HG02571 (cell line): ENCODE results near the gene CES3.
"Not testable (repeated sequence)": the region's sequence is repeated elsewhere in the genome, so short reads cannot be mapped to it uniquely, and the experiment has no call there.

Source experiments
- ATAC-seq: cut with Tn5 transposase; IDR thresholded peaks from one replicate; pipeline ENCODE4 v1.9.1; 2021; ENCODE audit warnings: mild to moderate bottlenecking, moderate library complexity; ENCODE audit not compliant: unreplicated experiment

Gene CES3

GRCh38 chr16:66944971-66945370 lies 16.1 kb upstream of the CES3 start:
- not testable (repeated sequence) for ATAC-seq

DNA sequence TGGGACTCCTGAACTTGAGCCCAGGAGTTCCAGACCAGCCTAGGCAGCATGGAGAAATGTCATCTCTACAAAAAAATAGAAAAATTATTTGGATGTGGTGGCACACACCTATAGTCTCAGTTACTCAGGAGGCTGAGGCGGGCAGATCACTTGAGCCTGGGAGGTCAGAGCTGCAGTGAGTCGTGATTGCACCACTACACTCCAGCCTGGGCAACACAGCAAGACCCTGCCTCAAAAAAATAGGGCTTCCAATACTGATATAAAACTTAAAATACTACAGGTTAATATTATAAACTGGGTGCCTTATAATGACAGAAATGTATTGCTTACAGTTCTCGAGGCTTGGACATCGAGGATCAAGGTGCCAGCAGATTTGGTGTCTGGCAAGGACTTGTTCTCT lies 15.1 kb upstream of the CES3 start:
- ATAC-seq: no peak

- ATAC-seq: no peak
Measured at GRCh38 chr16:66946541-66946940, 14.5 kb upstream of the CES3 start.

GRCh38 chr16:66946974-66947301 lies 14.1 kb upstream of the CES3 start:
- no peak for ATAC-seq

DNA sequence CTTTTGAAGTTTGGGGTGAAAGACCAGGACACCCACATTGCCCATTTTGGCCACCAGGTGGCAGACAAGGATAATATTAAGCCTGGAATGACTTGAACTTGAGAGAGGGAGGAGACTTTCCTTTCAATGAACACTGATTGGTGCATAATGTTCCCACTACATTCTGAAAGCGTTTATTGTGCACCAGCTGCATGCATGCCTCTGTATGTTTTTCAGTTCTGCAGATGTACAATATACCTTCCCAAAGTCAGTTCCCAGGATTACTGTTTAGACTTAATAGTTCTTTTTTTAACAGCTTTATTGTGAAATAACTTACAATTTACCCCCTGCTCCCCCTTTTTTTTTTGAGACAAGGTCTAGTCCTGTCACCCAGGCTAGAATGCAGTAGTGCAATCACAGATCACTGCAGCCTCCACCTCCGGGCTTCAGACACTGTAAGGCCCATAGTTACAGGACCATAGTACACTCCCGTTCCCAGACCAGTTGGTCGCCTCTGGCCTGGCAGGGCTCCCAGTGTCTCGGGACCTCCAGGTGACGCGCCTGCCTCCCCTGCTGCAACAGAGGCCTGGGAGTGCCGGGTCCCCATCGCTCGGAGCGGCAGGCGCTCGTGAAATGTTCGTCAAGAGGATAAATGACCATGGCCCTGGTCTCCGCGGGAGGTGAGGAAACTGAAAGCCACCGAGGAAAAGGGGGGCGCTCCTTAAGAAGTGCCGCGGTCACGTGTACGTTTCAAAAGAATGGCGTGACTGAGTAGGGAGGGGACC lies 13.6 kb upstream of the CES3 start:
- ATAC-seq: no peak

DNA sequence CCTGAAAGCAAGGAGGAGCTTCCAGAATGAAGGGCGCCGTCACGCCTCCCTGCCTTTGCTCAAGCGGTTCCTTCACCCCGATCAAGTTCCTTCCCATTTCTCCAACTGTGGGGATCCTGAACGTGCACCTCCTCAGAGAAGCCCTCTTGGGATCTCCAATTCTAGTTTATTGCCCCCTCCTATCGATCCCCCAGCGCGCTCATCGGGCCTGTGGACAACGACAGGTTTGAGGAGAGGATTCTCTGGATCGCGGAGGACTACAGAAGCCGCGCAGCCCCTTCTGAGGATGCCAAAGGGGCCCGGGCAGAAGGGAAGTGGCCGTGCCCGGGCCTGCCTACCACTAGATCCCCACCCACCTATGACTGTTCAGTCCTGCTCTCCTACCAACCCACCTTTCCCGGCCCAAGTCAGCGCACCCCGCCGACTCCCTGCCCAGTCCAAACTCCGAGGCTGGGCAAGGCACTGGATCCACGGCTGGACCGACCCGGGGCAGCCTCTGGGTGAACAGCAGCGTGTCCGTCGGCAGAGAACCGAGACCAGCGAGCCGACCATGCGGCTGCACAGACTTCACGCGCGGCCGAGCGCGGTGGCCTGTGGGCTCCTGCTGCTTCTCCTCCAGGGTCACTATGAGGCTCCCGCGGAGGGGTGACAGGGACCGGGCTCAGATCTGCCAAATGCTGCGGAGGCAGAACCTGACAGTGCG lies 12.8 kb upstream of the CES3 start:
- ATAC-seq: no peak

DNA sequence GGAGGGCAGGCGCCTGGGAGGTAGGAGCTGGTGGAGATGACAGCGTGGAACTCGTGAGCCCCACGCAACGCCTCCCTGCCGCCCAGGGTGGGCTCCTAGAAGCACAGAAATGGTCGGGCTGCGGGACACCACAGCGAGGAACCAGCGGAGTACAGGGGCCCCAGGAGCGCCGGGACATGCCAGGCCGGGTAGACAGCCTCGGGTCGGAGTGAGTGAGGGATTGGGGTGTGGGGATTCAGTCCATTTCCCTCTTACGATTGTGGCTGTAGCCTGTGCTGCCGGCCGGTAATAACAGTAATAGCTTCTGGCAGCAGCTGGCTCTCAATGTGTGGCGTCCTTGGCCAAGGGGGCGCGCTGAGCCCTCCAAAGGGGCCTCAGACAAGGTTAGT lies 12.2 kb upstream of the CES3 start:
- no peak for ATAC-seq

- no peak for ATAC-seq
Measured at GRCh38 chr16:66949472-66949871, 11.6 kb upstream of the CES3 start.

- no peak for ATAC-seq
Measured at GRCh38 chr16:66950437-66950836, 10.6 kb upstream of the CES3 start.

GRCh38 chr16:66950971-66951790 lies 9.9 kb upstream of the CES3 start:
- ATAC-seq: no peak

DNA sequence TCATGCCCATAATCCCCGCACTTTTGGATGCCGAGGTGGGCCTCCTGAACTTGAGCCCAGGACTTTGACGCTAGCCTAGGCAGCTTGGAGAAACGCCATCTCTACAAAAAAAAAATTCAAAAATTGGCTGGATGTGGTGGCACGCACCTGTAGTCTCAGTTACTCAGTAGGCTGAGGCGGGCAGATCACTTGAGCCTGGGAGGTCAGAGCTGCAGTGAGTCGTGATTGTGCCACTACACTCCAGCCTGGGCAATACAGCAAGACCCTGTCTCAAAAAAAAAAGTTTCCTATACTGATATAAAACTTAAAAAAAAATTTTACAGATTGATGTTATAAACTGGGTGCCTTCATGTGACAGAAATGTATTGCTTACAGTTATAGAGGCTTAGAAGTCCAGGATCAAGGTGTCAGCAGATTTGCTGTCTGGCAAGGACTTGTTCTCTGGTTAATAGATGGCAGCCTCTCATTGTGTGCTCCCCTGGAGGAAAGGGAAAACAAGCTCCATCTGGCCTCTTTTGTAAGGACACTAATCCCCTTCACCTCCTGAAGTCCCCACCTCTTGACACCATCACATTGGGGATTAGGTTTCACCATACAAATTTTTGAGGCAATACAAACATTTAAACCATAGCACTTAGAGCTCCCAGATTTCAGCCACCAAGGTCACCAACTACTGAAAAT lies 8.5 kb upstream of the CES3 start:
- no peak for ATAC-seq

DNA sequence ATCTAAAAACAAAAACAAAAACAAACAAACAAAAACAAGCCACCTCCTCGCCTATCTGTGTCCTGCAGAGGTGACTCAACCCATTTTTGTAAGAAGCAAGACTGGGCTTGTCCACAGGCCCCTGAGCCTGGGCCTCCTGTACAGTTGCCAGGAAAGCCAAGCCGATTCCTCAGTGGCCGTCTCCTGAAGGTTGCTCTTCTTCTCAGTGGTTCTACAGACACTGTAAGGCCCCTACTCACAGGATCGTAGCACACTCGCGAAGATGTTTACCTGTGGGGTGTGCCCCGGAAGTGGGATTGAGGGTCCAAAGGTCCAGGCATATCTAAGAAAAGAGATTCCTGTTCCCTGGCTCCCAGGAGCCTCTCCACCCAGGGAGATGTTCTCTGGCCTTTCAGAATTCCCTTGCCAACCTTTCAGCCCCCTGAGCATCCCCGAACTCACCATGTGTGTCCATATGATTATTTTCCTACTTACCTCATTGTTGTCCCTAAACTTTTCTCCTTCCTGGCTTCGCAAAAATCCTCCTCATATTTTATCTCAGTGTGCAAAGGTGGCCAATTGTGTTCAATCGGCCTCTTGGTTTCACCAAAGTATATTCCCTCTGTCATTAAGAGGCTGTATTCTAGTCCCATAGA lies 7.5 kb upstream of the CES3 start:
- ATAC-seq: no peak

DNA sequence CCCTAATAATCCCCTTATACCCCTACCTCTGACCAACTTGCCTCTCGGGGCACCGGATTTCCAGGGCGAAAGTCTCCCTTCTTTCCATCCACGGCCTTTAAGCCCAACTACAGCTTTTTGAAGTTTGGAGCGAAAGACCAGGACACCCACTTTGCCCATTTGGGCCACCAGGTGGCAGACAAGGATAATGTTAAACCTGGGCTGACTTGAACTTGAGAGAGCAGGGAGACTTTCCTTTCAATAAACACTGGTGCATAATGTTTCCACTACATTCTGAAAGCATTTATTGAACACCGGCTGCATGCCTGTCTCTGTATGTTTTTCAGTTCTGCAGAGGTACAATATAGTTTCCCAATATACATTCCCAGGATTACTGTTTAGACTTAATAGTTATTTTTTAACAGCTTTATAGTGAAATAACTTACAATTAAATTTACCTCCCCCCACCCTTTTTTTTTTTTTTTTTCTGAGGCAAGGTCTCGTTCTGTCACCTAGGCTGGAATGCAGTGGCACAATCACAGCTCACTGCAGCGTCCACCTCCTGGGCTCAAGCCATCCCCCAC lies 6.9 kb upstream of the CES3 start:
- ATAC-seq: no peak

- not testable (repeated sequence) for ATAC-seq
Measured at GRCh38 chr16:66955363-66956153, 5.5 kb upstream of the CES3 start.

DNA sequence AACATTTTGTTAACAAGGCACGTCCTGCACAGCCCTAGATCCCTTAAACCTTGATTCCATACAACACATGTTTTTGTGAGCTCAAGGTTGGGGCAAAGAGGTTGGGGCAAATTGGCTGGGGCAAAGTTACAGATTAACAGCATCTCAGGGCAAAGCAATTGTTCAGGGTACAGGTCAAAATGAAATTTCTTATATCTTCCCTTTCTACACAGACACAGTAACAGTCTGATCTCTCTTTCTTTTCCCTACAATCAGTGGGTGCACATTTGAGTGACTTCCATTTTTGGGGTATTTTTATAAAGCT lies 5.0 kb upstream of the CES3 start:
- not testable (repeated sequence) for ATAC-seq

GRCh38 chr16:66958857-66959703 lies 2.0 kb upstream of the CES3 start:
- no peak for ATAC-seq

DNA sequence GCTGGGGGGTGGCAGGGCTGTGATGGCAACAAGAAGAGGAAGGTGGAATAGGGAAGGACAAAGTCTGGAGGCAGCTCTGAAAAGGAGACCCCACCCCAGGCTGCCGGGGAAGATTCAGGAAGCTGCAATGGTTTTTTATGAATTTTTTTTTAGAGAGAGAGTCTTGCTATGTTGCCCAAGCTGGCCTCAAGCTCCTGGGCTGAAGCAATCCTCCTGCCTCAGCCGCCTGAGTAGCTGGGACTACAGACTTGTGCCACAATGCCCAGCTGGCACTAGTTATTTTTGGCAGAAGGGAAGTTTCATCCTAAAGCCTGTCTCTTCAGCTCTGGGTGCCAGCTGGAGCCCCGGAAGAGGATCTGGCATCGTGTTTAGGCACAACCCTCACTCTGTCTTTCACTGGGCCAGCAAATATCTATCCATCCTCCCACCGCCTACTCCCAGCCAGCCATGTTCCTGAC lies 1.3 kb upstream of the CES3 start:
- no peak for ATAC-seq

GRCh38 chr16:66960270-66960669 lies 796 bp upstream of the CES3 start:
- ATAC-seq: no peak

DNA sequence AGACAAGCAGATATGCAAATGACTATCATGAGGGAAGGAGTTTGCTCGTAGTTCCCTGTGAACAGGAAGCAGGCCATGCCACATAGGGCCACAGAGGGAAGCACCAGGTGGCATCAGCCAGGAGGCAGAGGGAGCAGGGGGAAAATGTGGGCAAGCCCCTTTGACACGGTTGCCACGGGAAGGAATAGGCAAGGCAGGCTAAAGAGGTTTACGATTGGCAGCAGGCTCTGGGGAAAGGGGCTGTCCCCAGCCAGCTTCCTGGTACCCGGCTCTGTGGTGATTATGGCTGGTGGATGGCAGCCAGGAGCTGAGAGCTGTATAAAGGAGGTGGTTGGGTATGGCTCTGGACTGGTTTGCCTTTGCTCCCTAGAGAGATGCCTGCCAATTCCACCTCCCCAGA lies 848 bp downstream of the CES3 start:
- no peak for ATAC-seq
